PC-3 (cell line): ENCODE data around the gene HSH2D. TPM values are rescaled to one million over a fixed set of nuclear protein-coding genes. Genes with fewer than 3 reads are reported as not detected.

Experiments
- ATAC-seq: fragments of 200-7000 bp; cut with Tn5 transposase; 2 replicates; pipeline ENCODE4 v1.9.1; 2020; ENCODE audit warnings: mild to moderate bottlenecking, moderate library complexity
- BruUV-seq: library from RNA; stranded (reverse); fragments of 400-500 nt; replicated peaks from 2 replicates; lab custom pipeline; 2021; lab: Mats Ljungman, UMichigan
- CTCF ChIA-PET: fragments of 300-600 bp; sonication (Branson Sonifier 250); formaldehyde crosslinking; loops from one replicate; lab custom pipeline; 2022; ENCODE audit warnings: antibody characterized with exemption; lab: Charles Lee
- POLR2A ChIA-PET: fragments of 300-600 bp; sonication (Branson Sonifier 250); formaldehyde crosslinking; loops from one replicate; lab custom pipeline; 2022; ENCODE audit warnings: antibody characterized with exemption; ENCODE audit not compliant: unreplicated experiment; lab: Charles Lee
- DNase-seq: peaks from one replicate; pipeline ENCODE4 v3.0.0-alpha.2; 2015
- H2AFZ ChIP-seq: fragments of 300-600 bp; sonication (generic); 2 replicates; pipeline ENCODE4 v1.6.0; 2016; ENCODE audit warnings: antibody characterized with exemption, low read length
- H3F3A ChIP-seq: fragments of 300-600 bp; sonication (generic); one replicate; pipeline ENCODE4 v1.6.0; 2017; ENCODE audit warnings: antibody characterized with exemption, low read length, control low read depth, mild to moderate bottlenecking; ENCODE audit not compliant: unreplicated experiment
- H3K27ac ChIP-seq: fragments of 300-600 bp; sonication (generic); 2 replicates; pipeline ENCODE4 v1.5.1; 2016; ENCODE audit warnings: mild to moderate bottlenecking, low read length
- H3K27me3 ChIP-seq: fragments of 300-600 bp; sonication (generic); 2 replicates; pipeline ENCODE4 v1.6.1; 2016; ENCODE audit warnings: low read length, mixed read lengths
- H3K36me3 ChIP-seq: fragments of 300-600 bp; sonication (generic); 2 replicates; pipeline ENCODE4 v1.6.1; 2016; ENCODE audit warnings: low read depth, mixed run types, low read length, mixed read lengths
- H3K4me1 ChIP-seq: fragments of 300-600 bp; sonication (generic); 2 replicates; pipeline ENCODE4 v1.5.1; 2016; ENCODE audit warnings: low read length; ENCODE audit not compliant: insufficient read depth
- H3K4me2 ChIP-seq: fragments of 300-600 bp; sonication (generic); 2 replicates; pipeline ENCODE4 v1.6.0; 2016; ENCODE audit warnings: low read length
- H3K4me3 ChIP-seq: fragments of 300-600 bp; sonication (generic); 2 replicates; pipeline ENCODE4 v1.5.1; 2016; ENCODE audit warnings: mild to moderate bottlenecking, low read length, mixed read lengths
- H3K79me2 ChIP-seq: fragments of 300-600 bp; sonication (generic); 2 replicates; pipeline ENCODE4 v1.6.1; 2017; ENCODE audit warnings: low read length, mixed read lengths
- H3K9ac ChIP-seq: fragments of 300-600 bp; sonication (generic); 2 replicates; pipeline ENCODE4 v1.6.0; 2016; ENCODE audit warnings: mild to moderate bottlenecking, low read length
- H3K9me2 ChIP-seq: fragments of 300-600 bp; sonication (generic); replicated peaks from 2 replicates; pipeline ENCODE4 v1.6.1; 2016; ENCODE audit warnings: mixed run types, low read length, mixed read lengths
- H3K9me3 ChIP-seq: fragments of 300-600 bp; sonication (generic); 2 replicates; pipeline ENCODE4 v1.6.1; 2016; ENCODE audit warnings: low read length, mixed read lengths
- H4K20me1 ChIP-seq: fragments of 300-600 bp; sonication (generic); 2 replicates; pipeline ENCODE4 v1.6.1; 2016; ENCODE audit warnings: low read length, mixed read lengths
- EZH2 ChIP-seq: fragments of 300-600 bp; sonication (generic); IDR thresholded peaks from one replicate; pipeline ENCODE4 v1.6.1; 2017; ENCODE audit warnings: antibody characterized with exemption, mild to moderate bottlenecking, low read length; ENCODE audit not compliant: unreplicated experiment
- EZH2phosphoT487 ChIP-seq: fragments of 300-600 bp; sonication (generic); IDR thresholded peaks from 2 replicates; pipeline ENCODE4 v1.6.1; 2018; ENCODE audit warnings: mild to moderate bottlenecking, antibody characterized with exemption, low read length, borderline replicate concordance
- intact Hi-C: fragments of 100-400 bp; cut with micrococcal nuclease; formaldehyde crosslinking; loops from 2 replicates; pipeline ENCODE4 v1.9.0; 2023
- total RNA-seq: library from RNA; depleted of rRNA; stranded (reverse); fragments of >200 nt; gene quantifications from 2 replicates; pipeline ENCODE4 v1.2.3, GENCODE V29; 2014
- TF ChIP-seq, protein P1 (sequence below): fragments of 300-600 bp; sonication (generic); conservative IDR thresholded peaks from 2 replicates; pipeline ENCODE4 v1.5.1; 2017; ENCODE audit warnings: antibody characterized with exemption, low read depth, mild to moderate bottlenecking, low read length

HSH2D gene
- total RNA-seq, 1 experiment from 2014 or later, result 14.5 TPM

DNA sequence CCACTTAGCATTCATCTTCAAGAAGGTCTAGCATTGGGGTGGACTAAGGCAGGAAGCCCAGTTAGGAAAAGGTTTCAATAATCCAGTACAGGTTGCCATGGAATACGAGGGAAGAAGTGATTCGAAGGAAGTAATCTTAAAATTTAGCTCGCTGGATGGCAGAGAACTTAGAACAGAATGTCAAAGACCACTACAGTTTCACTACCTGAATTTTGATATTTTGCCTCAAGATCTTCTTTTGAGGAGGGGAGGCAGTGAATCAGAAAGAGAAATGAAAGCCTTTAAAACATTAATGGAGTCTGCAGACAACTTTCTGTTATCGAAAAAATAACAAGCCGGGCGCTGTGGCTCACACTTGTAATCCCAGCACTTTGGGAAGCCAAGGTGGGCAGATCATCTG lies 38.8 kb upstream of the HSH2D start:
- intact Hi-C loops, result no loop called here
- no peak overlapping the region for H3K27ac ChIP-seq
- no peak overlapping the region for H3K9ac ChIP-seq
- no peaks in the 10 kb centered on the region for H3K9me3 ChIP-seq
- peaks cover 26% of the 10 kb centered on the region for H3K36me3 ChIP-seq
- no peak overlapping the region for H3K4me3 ChIP-seq
- no peak for ATAC-seq
- no peaks in the 10 kb centered on the region for H3K27me3 ChIP-seq
- H3F3A ChIP-seq, result no peaks in the 10 kb centered on the region
- no TSS peak for BruUV-seq
- H4K20me1 ChIP-seq, result no peaks in the 10 kb centered on the region
- no peaks in the 10 kb centered on the region for H3K9me2 ChIP-seq
- H3K4me2 ChIP-seq, result no peak overlapping the region
- H2AFZ ChIP-seq, result no peak overlapping the region
- DNase-seq, result no peak
- ChIA-PET CTCF (no interaction called here), POLR2A (no interaction called here)
- H3K79me2 ChIP-seq, result no peaks in the 10 kb centered on the region
- no peaks in the 10 kb centered on the region for H3K4me1 ChIP-seq
- TF ChIP-seq EZH2, result no peak
- TF ChIP-seq, protein P1, sequence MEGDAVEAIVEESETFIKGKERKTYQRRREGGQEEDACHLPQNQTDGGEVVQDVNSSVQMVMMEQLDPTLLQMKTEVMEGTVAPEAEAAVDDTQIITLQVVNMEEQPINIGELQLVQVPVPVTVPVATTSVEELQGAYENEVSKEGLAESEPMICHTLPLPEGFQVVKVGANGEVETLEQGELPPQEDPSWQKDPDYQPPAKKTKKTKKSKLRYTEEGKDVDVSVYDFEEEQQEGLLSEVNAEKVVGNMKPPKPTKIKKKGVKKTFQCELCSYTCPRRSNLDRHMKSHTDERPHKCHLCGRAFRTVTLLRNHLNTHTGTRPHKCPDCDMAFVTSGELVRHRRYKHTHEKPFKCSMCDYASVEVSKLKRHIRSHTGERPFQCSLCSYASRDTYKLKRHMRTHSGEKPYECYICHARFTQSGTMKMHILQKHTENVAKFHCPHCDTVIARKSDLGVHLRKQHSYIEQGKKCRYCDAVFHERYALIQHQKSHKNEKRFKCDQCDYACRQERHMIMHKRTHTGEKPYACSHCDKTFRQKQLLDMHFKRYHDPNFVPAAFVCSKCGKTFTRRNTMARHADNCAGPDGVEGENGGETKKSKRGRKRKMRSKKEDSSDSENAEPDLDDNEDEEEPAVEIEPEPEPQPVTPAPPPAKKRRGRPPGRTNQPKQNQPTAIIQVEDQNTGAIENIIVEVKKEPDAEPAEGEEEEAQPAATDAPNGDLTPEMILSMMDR, result no peak
- no peak for TF ChIP-seq EZH2phosphoT487

DNA sequence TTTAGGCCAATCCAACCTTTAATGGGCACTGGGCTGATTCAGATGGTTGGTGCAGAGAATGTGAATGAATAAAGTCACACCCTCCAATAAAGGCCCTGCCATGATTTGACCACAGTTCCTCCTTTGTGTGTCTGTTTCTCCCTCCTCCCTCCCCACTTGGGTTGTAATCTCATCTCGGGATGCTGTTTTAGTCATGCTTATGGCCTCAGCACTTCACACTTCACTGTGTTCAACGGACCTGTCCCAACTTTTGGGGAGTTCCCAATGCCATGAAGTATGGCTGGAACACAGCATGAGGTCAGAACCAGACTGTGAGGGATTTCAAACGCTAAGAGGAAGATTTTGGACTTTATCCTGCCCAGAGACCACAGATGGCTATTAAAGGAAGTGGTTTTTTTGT lies 37.4 kb upstream of the HSH2D start:
- Histone ChIP-seq H3K27ac (no peak overlapping the region), H3K27me3 (no peaks in the 10 kb centered on the region), H3K9me3 (no peaks in the 10 kb centered on the region), H3K9ac (no peak overlapping the region), H3K79me2 (no peaks in the 10 kb centered on the region), H2AFZ (no peak overlapping the region), H3K36me3 (peaks cover 16% of the 10 kb centered on the region), H4K20me1 (no peaks in the 10 kb centered on the region), H3F3A (no peaks in the 10 kb centered on the region), H3K4me2 (no peak overlapping the region), H3K4me1 (no peaks in the 10 kb centered on the region), H3K9me2 (no peaks in the 10 kb centered on the region), H3K4me3 (no peak overlapping the region)
- TF ChIP-seq, protein P1, result no peak
- TF ChIP-seq EZH2phosphoT487 (no peak), EZH2 (no peak)
- no TSS peak for BruUV-seq
- no peak for DNase-seq
- CTCF ChIA-PET, result no interaction called here
- peak; percentile 68 for ATAC-seq
- POLR2A ChIA-PET, result no interaction called here
- intact Hi-C loops, result no loop called here

DNA sequence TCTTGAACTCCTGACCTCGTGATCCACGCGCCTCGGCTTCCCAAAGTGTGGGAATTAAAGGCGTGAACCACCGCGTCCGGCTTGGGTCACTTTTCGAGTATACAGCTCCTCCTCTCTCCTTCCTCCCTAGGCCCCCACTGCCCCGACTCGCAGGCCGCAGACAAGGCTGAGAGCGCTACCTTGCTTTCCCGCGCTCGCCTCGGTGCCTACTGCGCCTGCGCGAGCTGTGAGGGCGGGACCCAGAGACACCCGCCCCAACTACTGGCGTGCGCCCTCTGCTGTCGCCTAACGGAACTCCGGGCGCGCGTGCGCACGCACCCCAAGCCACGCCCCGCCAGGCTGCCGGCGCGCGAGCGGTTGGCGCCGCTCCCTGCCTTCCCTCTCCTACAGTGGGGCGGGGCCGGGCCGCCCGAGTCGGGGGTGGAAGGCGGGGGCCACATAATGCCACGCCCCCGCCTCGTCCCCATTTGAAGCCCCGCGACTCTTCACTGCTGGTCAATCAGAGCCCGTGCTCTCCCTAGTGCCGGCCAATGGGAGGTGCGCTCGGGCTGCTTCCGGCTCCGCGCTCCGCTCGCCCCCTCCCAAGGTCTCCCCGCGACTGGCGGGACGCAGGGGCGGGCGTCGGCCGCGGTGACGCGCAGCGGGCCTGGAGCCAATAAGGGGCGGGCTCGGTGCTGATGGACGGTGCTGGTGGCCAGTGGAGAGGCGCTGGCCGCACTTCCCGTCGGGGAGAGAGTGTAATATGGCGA lies 32.2 kb upstream of the HSH2D start, which contains the start of gene RAB8A:
RAB8A (plus strand) TSS at position 730 of the 749 bp plus-strand sequence; CDS start at position 743, 13 bp downstream.
- Histone ChIP-seq H4K20me1 (no peaks in the 10 kb centered on the region), H3K4me3 (peak within 1 kb of the TSS; percentile 96), H3K27me3 (no peaks in the 10 kb centered on the region), H3F3A (no peaks in the 10 kb centered on the region), H3K4me1 (peaks cover 15% of the 10 kb centered on the region), H3K79me2 (peaks cover 46% of the 10 kb centered on the region), H3K9ac (peak within 1 kb of the TSS; percentile 96), H3K36me3 (no peaks in the 10 kb centered on the region; the same call in 1 of the 2 replicates), H3K4me2 (peak within 1 kb of the TSS; percentile 94), H3K27ac (peak within 1 kb of the TSS; percentile 48), H3K9me3 (no peaks in the 10 kb centered on the region), H3K9me2 (no peaks in the 10 kb centered on the region), H2AFZ (peak within 1 kb of the TSS; percentile 79)
- BruUV-seq, result no TSS peak
- intact Hi-C loops, result loop anchor here (1.0 to 2.0 kb wide), 7 partner anchors 19 to 74 kb away; partner anchors contain the start of gene FAM32A
- ChIA-PET POLR2A (no interaction called here), CTCF (interaction anchor here (0.6 to 1.3 kb wide), 5 partner anchors 33 to 86 kb away, joined by 3 to 17 read pairs (median 6); no protein-coding TSS in a partner anchor)
- ATAC-seq, result peak; percentile 98
- TF ChIP-seq, protein P1, result peak; percentile 76
- TF ChIP-seq EZH2phosphoT487, result peak; percentile 79
- TF ChIP-seq EZH2, result no peak
- peak; percentile 99 for DNase-seq
